ENCODE results near the gene EPC1.

EPC1 gene

GRCh38 chr10:32372000-32372875 lies 25.3 kb upstream of the EPC1 start:
- Histone ChIP-seq H3K9ac (no peak overlapping the region), H3K9me3 (ENCODE audit: control insufficient read depth, low read length) (no peaks in the 10 kb centered on the region), H3K4me3 (ENCODE audit: low read depth, low read length) (no peak overlapping the region), H2AFZ (no peak overlapping the region), H3K27ac (no peak overlapping the region), H3K36me3 (ENCODE audit: control insufficient read depth, insufficient read depth, low read length) (no peaks in the 10 kb centered on the region), H3K4me1 (no peaks in the 10 kb centered on the region), H3K4me2 (ENCODE audit: low read length) (no peak overlapping the region), H3K79me2 (peaks cover 15% of the 10 kb centered on the region), H3K27me3 (ENCODE audit: control insufficient read depth, insufficient read depth, low read length) (no peaks in the 10 kb centered on the region)
- TF ChIP-seq, protein P1, sequence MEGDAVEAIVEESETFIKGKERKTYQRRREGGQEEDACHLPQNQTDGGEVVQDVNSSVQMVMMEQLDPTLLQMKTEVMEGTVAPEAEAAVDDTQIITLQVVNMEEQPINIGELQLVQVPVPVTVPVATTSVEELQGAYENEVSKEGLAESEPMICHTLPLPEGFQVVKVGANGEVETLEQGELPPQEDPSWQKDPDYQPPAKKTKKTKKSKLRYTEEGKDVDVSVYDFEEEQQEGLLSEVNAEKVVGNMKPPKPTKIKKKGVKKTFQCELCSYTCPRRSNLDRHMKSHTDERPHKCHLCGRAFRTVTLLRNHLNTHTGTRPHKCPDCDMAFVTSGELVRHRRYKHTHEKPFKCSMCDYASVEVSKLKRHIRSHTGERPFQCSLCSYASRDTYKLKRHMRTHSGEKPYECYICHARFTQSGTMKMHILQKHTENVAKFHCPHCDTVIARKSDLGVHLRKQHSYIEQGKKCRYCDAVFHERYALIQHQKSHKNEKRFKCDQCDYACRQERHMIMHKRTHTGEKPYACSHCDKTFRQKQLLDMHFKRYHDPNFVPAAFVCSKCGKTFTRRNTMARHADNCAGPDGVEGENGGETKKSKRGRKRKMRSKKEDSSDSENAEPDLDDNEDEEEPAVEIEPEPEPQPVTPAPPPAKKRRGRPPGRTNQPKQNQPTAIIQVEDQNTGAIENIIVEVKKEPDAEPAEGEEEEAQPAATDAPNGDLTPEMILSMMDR (IDR thresholded peaks at IDR 0.05): no peak

DNA sequence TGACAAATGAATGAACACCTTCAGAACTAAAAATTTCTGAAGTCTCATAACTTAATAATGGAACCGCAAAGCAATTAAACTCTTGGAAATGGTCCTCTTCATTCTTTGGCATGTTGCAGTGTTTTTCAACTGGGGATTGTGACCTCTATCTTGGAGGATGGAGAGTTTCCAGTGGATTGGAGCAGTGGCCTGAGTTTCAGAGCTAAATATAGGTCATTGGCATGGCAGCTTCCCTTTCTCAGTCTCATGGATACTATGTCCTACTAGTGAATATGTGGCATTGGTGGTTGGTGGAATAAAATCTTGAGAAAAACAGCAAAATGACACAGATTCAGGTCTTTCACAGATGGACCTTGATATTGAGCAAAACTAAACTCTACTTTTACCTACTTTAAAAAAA lies 24.1 kb upstream of the EPC1 start:
- Histone ChIP-seq H3K4me1 (no peaks in the 10 kb centered on the region), H3K27ac (no peak overlapping the region), H3K79me2 (peaks cover 18% of the 10 kb centered on the region), H3K4me3 (ENCODE audit: low read depth, low read length) (no peak overlapping the region), H3K4me2 (ENCODE audit: low read length) (no peak overlapping the region), H3K9me3 (ENCODE audit: control insufficient read depth, low read length) (no peaks in the 10 kb centered on the region), H3K36me3 (ENCODE audit: control insufficient read depth, insufficient read depth, low read length) (no peaks in the 10 kb centered on the region), H2AFZ (no peak overlapping the region), H3K27me3 (ENCODE audit: control insufficient read depth, insufficient read depth, low read length) (no peaks in the 10 kb centered on the region), H3K9ac (no peak overlapping the region)
- TF ChIP-seq, protein P1 (IDR thresholded peaks at IDR 0.05): no peak

DNA sequence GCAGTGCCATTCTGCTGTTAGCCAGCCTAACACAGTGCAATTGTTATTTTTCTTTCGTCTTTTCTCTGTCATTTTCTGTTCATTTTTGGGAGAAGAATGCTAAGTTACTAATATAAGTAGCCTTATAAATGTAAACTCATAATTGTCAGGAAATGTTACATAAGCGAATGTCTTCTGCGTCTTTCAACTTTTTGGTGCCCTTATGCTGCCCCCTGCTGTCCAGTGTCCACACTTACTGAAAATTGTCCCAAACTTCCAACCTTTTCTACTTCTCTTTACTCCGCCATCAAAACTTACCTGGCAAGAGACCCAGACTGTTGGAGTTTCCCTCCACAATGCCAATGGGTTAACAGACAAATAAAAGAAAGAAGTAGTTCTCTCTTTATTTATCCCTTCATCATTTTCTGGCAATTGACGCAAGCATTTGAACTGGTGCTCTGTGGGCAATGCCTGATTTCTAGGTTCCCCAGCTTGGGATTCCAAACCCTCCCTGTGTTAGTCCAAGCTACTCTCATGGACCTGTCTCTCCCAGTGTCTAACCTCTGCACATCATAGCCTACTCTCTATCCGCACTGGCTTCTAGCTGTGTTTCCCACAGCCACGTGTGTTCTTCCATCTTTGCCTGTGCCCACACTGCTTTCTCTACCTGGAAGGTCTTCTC lies 21.0 kb upstream of the EPC1 start:
- Histone ChIP-seq H3K4me2 (ENCODE audit: low read length) (peak overlapping the region; percentile 65), H3K4me3 (ENCODE audit: low read depth, low read length) (peak overlapping the region; percentile 1), H3K27ac (no peak overlapping the region), H3K79me2 (peaks cover 32% of the 10 kb centered on the region), H3K9ac (no peak overlapping the region), H3K9me3 (ENCODE audit: control insufficient read depth, low read length) (no peaks in the 10 kb centered on the region), H3K4me1 (no peaks in the 10 kb centered on the region), H3K27me3 (ENCODE audit: control insufficient read depth, insufficient read depth, low read length) (no peaks in the 10 kb centered on the region), H2AFZ (no peak overlapping the region), H3K36me3 (ENCODE audit: control insufficient read depth, insufficient read depth, low read length) (no peaks in the 10 kb centered on the region)
- TF ChIP-seq, protein P1 (IDR thresholded peaks at IDR 0.05): peak; percentile 89

DNA sequence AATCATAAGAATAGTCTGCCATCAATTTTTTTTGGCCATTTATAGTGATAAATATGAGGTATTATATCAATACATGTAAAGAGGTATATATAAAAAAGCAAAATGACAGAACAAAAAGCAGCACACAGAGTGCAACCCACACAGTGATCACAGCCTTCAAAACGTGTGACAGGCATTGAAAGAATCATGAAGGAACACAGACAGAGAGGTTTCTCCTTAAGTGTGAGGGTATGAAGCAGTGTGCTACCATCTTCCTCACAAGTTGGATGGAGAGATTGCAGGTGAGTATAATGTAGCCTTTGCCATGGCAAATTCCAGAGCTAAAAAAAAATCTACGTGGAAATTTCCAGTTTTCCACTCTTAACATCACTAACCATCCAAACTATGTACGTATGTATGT lies 19.6 kb upstream of the EPC1 start:
- no peak overlapping the region for H3K4me3 ChIP-seq (ENCODE audit: low read depth, low read length)
- H3K9ac ChIP-seq: no peak overlapping the region
- H2AFZ ChIP-seq: no peak overlapping the region
- H3K36me3 ChIP-seq (ENCODE audit: control insufficient read depth, insufficient read depth, low read length): no peaks in the 10 kb centered on the region
- no peaks in the 10 kb centered on the region for H3K27me3 ChIP-seq (ENCODE audit: control insufficient read depth, insufficient read depth, low read length)
- TF ChIP-seq, protein P1 (IDR thresholded peaks at IDR 0.05): no peak
- no peaks in the 10 kb centered on the region for H3K9me3 ChIP-seq (ENCODE audit: control insufficient read depth, low read length)
- H3K27ac ChIP-seq: no peak overlapping the region
- H3K79me2 ChIP-seq: peaks cover 43% of the 10 kb centered on the region
- H3K4me1 ChIP-seq: no peaks in the 10 kb centered on the region
- no peak overlapping the region for H3K4me2 ChIP-seq (ENCODE audit: low read length)

Measured in parathyroid adenoma (tissue), 2 donors.